ENCODE data around the gene PNKD.

The PNKD gene

GRCh38 chr2:218327451-218328210 is 57.3 kb downstream of the PNKD start:
- peaks cover 8% of the 10 kb centered on the region for H3K27me3 ChIP-seq

GRCh38 chr2:218328294-218328693 is 58.0 kb downstream of the PNKD start:
- Histone ChIP-seq H3K4me1 (ENCODE audit: control insufficient read depth in 1 of 2, insufficient read depth in 1 of 2, low read depth in 1 of 2, low read length in 1 of 2) (peaks cover 70 to 80% of the 10 kb centered on the region in 2 experiments), H3K4me3 (ENCODE audit: low read depth in 1 of 2, low read length in 1 of 2) (no peak overlapping the region), H3K27me3 (peaks cover 8% of the 10 kb centered on the region), H3K9me3 (no peaks in the 10 kb centered on the region), H3K36me3 (no peaks in the 10 kb centered on the region), H3K27ac (peak overlapping the region; percentile 67)
- TF ChIP-seq CTCF (IDR thresholded peaks at IDR 0.05), result no peak

More at GRCh38 chr2:218327451-218328210, 57.3 kb downstream of the PNKD start:
- TF ChIP-seq CTCF (IDR thresholded peaks at IDR 0.05), result no peak
- Histone ChIP-seq H3K4me3 (ENCODE audit: low read depth in 1 of 2, low read length in 1 of 2) (no peak overlapping the region), H3K9me3 (no peaks in the 10 kb centered on the region), H3K4me1 (ENCODE audit: control insufficient read depth in 1 of 2, insufficient read depth in 1 of 2, low read depth in 1 of 2, low read length in 1 of 2) (peaks cover 65 to 76% of the 10 kb centered on the region in 2 experiments), H3K36me3 (no peaks in the 10 kb centered on the region), H3K27ac (peak overlapping the region; percentile 67)

- peaks cover under 1% of the 10 kb centered on the region for H3K27me3 ChIP-seq
- TF ChIP-seq CTCF (IDR thresholded peaks at IDR 0.05), result no peak
- H3K27ac ChIP-seq, result peak overlapping the region; percentile 42
- no peaks in the 10 kb centered on the region for H3K9me3 ChIP-seq
- H3K4me3 ChIP-seq (ENCODE audit: low read depth in 1 of 2, low read length in 1 of 2), result no peak overlapping the region
- no peaks in the 10 kb centered on the region for H3K36me3 ChIP-seq
- H3K4me1 ChIP-seq (ENCODE audit: control insufficient read depth in 1 of 2, insufficient read depth in 1 of 2, low read depth in 1 of 2, low read length in 1 of 2), result peaks cover 71 to 80% of the 10 kb centered on the region in 2 experiments
Observed at GRCh38 chr2:218329027-218329825, 58.9 kb downstream of the PNKD start.

- H3K9me3 ChIP-seq, result no peaks in the 10 kb centered on the region
- no peak overlapping the region for H3K4me3 ChIP-seq (ENCODE audit: low read depth in 1 of 2, low read length in 1 of 2)
- no peak for TF ChIP-seq CTCF (IDR thresholded peaks at IDR 0.05)
- H3K36me3 ChIP-seq, result no peaks in the 10 kb centered on the region
- no peaks in the 10 kb centered on the region for H3K27me3 ChIP-seq
- H3K27ac ChIP-seq, result peak overlapping the region; percentile 42
- peaks cover 71 to 80% of the 10 kb centered on the region in 2 experiments for H3K4me1 ChIP-seq (ENCODE audit: control insufficient read depth in 1 of 2, insufficient read depth in 1 of 2, low read depth in 1 of 2, low read length in 1 of 2)
Observed at GRCh38 chr2:218329826-218330593, 59.7 kb downstream of the PNKD start.

- Histone ChIP-seq H3K4me1 (ENCODE audit: control insufficient read depth in 1 of 2, insufficient read depth in 1 of 2, low read depth in 1 of 2, low read length in 1 of 2) (peaks cover 65 to 74% of the 10 kb centered on the region in 2 experiments), H3K36me3 (no peaks in the 10 kb centered on the region), H3K9me3 (no peaks in the 10 kb centered on the region), H3K27ac (peak overlapping the region; percentile 82), H3K27me3 (no peaks in the 10 kb centered on the region), H3K4me3 (ENCODE audit: low read depth in 1 of 2, low read length in 1 of 2) (peak overlapping the region in 1 of 2 experiments; percentile 20)
- no peak for TF ChIP-seq CTCF (IDR thresholded peaks at IDR 0.05)
Observed at GRCh38 chr2:218331745-218332144, 61.4 kb downstream of the PNKD start.

Measured in neutrophil (primary cell).